ENCODE measurements around the gene AGRP.
"Not testable (repeated sequence)": the region's sequence is repeated elsewhere in the genome, so short reads cannot be mapped to it uniquely, and the experiment has no call there.

Gene AGRP

GRCh38 chr16:67504031-67505021 lies 21.0 kb upstream of the AGRP start:
- DNase-seq = no peak

- DNase-seq = no peak
Measured at GRCh38 chr16:67499106-67499505, 15.8 kb upstream of the AGRP start.

GRCh38 chr16:67490335-67491096 lies 7.2 kb upstream of the AGRP start:
- peak; percentile 8 to 9 for DNase-seq

GRCh38 chr16:67489401-67490083 lies 6.2 kb upstream of the AGRP start:
- no peak for DNase-seq

GRCh38 chr16:67487561-67487960 lies 4.2 kb upstream of the AGRP start:
- not testable (repeated sequence) for DNase-seq

- peak; percentile 67 to 70 for DNase-seq
Measured at GRCh38 chr16:67486805-67487204, 3.5 kb upstream of the AGRP start.

GRCh38 chr16:67483731-67484525 lies 581 bp upstream of the AGRP start:
- no peak for DNase-seq

GRCh38 chr16:67482233-67482924 lies 968 bp downstream of the AGRP start:
- no peak for DNase-seq

- DNase-seq = peak; percentile 24 to 25
Measured at GRCh38 chr16:67481561-67482232, 1.6 kb downstream of the AGRP start.

- DNase-seq = peak; percentile 92 to 94
Measured at GRCh38 chr16:67480833-67481560, 2.4 kb downstream of the AGRP start, which contains the start of gene ATP6V0D1. Gene ATP6V0D1, minus strand, starts transcription at chr16:67481157. Its CDS starts 71 bp downstream, at chr16:67481086.

GRCh38 chr16:67477960-67478554 lies 5.3 kb downstream of the AGRP start:
- DNase-seq = no peak

GRCh38 chr16:67474551-67475455 lies 8.5 kb downstream of the AGRP start:
- no peak for DNase-seq

- DNase-seq = no peak
Measured at GRCh38 chr16:67471758-67472384, 11.5 kb downstream of the AGRP start.

GRCh38 chr16:67470359-67470758 lies 13.0 kb downstream of the AGRP start:
- no peak for DNase-seq

GRCh38 chr16:67468731-67469130 lies 14.6 kb downstream of the AGRP start:
- no peak for DNase-seq

GRCh38 chr16:67466581-67466980 lies 16.8 kb downstream of the AGRP start:
- DNase-seq = no peak

GRCh38 chr16:67464565-67464964 lies 18.8 kb downstream of the AGRP start:
- DNase-seq = no peak

GRCh38 chr16:67463691-67464090 lies 19.7 kb downstream of the AGRP start:
- no peak for DNase-seq

All from Kasumi-1 (cell line).